Activated CD4-positive, alpha-beta T cell treated with anti-CD3 and anti-CD28 coated beads for 24 hours (primary cell): ENCODE results near the gene NPC2.
"Not testable (repeated sequence)": the region's sequence is repeated elsewhere in the genome, so short reads cannot be mapped to it uniquely, and the experiment has no call there.

Experiments used
- DNase-seq, 2 donors: peaks; one replicate each; pipeline ENCODE4 v3.0.0-alpha.2; 2020; ENCODE audit warnings: low read depth in 2 of 2

Gene NPC2

DNA sequence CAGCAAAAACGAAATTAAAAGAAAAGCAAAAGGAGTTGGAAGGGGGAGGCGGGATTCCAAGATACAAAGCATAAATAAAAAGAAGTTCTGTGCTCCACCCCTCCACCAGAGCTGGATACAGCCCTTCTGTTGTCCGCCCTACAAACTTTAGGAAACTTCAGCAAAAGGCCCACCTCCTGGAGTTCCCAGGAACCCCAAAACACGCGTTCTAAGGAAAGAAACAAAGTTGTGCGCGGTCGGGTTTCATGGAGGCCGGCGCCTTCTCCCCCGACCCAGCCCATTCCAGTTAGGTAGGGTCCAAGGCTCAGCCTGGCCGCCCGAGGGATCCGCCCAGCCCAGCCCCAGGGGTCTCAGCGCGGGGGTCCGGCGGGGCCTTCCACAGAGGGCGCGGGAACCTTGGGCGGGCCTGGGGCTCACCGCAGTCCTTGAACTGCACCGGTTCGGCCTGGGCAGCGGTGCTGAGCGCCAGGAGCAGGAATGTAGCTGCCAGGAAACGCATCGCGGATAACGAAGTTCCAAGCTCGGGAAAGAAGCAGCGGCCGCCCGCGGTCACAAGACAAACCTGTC lies at the start of gene NPC2:
NPC2 (minus strand) TSS at position 530 of the 567 bp plus-strand sequence; CDS start at position 499, 31 bp downstream.
- no peak for DNase-seq

DNA sequence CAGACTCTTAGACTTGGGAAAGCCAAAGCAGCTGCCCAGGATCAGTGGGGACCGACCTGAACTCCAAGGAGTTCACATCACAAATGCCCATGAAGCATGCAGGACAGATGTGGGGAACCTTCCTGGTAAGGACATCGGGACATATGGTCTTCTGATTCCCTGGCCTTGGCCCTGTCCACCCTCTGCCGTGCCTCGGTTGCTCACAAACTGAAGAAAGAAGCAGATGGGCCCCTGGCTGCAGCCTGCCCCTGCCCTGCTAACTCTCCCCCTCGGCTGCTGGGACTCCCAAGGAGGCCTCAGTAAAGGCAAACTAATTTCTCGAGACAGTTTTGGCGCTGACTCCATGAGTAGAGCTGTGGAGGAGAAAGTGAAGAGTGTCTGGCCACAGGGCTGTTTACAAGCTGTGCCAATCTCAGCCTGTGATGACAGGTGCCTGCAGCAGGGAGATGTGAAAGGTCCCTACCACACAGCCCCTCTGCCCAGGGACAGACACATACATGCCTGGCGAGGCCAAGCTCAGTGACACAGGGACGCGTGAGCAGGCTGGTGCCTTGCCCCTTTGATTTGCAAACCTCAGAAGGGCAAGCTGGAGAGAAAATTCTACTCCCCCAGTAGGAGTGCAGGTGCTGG lies 49.1 kb upstream of the NPC2 start:
- DNase-seq = no peak

DNA sequence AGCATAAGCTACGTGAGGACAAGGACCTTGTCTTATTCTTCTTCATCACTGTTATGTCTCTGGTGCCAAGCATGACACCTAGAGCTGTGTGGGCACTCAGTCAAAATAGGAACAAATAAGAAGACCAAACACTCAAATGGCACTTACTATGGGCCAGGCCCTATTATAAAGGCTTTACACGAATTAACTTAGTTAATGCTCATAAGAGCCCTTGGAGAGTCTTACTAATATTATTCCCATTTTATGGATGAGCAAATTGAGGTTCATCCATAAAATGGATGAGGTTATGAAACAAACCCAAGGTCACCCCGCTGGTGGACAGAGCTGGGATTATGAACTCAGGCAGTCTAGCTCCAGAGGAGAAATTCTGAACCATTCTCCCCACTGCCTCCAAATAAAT lies 48.1 kb upstream of the NPC2 start:
- no peak for DNase-seq

DNA sequence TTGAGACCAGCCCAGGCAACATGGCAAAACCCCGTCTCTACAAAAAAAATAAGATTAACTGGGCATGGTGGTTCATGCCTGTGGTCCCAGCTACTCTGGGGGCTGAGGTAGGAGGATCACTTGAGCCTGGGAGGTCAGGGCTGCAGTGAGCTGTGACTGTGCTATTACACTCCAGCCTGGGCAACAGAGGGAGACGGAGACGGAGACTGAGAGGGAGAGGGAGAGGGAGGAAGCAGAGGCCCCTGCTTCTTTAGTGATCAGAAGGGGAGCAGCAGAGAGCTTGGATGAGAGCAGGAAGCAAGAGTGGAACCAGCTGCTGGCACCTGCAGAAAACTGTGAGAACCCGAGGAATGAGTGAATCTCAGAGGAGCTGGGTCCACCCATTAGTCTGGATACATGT lies 46.4 kb upstream of the NPC2 start:
- no peak for DNase-seq

DNA sequence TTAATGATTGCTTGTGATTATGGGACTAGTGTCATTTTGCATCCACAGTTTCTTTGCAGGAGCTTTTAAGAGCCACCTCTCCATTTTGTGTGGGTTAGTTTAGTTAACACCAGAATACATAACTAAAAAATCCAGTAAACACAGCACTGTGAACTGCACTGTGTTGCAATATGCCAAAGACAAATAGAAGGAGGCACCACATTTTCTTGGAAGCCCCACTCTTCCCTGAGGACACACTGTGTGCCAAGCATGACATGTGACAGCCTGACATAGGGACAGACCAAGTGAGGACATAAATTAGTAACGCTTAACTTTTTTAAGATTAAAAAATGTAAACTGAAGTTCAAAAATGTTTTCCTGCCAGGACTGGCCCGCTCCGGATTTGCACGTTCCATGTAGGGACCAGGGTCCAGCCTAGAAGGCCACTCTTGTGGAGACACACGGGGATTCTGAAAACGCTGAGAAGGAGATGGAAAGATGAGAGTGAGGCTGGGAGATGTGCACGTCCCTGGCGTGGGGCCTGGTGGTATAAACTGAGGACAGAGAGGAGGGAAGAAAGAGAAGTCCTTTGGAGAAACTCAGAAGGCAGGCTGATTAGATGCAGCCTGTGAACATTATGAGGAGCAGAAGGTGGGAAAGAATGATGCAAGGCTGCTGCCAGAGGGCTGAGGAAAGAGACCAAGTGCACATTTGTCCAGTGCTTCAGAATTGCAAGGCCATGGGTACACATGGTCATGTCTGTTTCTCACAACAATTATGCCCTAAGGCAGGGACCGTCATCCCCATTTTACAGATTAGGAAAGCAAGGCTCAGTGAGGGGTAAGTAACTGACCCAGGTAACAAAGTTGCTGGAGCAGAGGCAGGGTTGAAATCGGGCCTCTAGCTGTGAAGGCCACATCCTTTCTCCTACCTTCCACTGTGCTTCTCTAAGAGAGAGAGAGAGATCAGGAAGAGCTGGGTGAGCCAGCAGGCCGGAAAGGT lies 45.6 kb upstream of the NPC2 start:
- no peak for DNase-seq

DNA sequence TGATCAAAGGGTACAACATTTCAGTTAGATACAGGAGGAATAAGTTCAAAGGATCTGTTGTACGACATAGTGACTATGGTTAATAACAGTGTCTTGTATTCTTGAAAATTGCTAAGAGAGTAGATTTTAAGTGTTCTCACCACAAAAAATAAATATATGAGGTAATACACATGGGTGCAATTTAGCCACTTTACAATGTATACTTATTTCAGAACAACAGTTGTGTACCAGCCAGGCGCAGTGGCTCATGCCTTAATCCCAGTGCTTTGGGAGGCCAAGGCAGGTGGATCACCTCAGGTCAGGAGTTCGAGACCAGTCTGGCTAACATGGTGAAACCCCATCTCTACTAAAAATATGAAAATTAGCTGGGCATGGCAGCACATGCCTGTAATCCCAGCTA lies 43.2 kb upstream of the NPC2 start:
- DNase-seq = not testable (repeated sequence)

DNA sequence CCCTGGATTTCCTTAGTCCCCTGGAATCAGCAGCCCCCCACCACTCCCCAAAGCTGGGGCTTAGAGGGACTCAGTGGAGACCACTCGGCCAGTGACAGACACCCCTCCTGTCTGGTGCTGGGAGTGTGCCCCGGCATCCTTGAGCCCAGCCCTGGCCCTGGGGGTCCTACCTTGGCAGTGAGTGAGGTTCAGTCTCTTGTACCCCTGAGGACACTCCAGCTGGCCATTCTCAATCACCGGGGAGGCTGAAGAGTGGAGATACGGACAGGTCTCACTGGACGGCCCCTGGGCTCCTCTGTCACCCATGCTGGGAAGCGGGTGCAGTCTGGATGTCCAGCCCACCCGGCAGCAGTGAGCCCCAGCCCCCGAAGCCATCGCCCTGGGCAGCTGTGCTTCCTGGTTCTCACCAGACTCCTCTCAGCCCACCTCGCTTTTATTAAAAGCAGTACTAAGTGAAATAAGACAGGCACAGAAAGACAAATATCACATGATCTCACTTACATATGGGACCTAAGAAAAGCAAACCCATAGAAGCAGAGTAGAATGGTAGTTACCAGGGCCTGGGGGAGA lies 42.7 kb upstream of the NPC2 start:
- no peak for DNase-seq

DNA sequence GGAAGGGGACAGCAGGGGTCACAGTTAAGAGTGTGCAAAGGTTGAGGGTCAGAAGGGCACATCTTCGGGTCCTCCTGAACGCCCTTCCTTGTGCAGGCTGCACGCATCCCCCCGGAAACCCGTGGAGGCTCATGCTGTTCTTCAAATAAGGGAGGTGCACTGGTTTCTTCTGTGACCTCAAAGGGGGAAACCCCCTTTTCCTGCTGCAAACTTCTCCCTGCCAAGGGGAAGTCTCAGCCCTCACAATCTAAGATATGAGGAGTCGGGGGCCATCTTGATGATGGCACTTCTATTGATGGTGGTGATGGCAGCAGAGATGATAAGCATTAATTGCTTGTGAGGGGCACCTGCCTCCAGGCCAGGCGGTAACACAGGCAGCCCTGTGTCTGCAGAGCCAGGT lies 40.5 kb upstream of the NPC2 start:
- no peak for DNase-seq

DNA sequence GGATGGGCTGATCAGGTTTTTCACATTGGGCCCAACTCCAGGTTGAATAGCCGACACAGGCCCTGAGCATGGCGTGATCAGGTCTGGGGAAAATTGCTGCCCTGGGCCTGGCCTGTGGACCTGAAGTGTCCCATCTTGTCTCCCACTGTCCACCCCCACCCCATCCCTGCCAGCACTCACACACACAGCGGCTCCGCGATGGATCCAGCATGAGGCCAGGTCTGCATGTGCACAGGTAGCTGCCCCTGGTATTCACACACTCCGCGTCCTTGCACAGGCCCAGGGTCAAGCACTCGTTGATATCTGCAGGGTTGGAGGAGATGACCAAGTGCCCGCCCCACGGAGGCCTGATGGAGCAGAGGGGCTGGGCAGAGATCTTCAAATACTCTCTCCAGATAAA lies 39.1 kb upstream of the NPC2 start:
- no peak for DNase-seq

DNA sequence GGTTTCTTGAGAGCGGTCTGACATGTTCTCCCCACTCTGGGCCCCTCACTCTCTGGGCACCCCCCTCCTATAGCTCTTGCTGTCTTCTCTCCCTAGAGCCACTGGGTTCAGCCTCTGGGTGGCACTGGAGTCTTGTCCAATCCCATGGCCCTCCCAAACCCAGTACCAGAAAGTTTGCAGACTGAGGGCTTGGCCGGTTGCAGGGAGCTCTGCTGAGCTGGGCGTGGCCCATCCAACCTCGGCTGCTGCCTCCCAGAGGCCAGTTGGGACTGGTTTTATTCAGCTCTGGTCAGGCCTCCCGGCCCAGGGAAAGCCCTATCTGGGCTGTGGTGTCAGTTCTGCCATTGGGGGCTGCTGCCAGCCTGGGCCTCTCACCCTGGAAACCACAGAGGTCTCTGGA lies 38.4 kb upstream of the NPC2 start:
- no peak for DNase-seq

DNA sequence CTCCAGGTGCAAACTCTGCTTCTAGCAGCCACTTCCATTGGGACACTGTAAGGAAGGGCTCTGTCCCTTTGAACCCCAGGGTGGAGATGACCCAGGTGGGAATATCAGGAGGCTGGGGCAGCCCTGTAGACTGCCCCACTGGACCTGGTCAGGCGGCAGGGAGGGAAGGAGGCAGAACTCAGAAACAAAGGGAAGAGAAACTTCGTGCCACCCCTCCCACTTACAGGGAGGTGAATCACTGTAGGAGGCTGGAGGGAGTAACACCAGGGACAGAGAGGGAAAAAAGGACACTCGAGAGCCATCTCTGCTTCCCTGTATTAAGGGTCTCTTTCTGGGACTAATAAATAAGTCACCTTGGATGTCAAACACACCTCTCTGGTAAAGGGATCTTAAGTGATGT lies 37.9 kb upstream of the NPC2 start:
- DNase-seq = no peak

DNA sequence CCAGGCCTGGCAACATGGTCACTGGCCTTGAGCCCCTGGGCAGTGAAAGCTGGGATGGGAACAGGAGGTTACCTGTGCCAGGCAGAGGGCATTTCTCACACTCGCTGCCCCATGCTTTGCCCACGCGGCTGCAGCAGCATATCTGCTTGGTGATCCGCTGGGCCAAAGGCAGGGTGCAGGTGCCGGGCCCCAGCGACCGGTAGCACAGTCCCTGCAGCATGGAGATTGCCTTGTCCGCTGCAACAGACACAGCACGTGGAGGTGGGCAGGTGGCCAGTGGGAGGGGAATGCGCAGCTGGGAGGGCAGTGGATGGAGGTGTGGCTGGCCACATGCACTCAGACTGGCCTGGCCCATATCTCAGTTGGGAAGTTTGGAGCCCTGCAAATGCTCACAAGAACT lies 35.8 kb upstream of the NPC2 start:
- DNase-seq = no peak

DNA sequence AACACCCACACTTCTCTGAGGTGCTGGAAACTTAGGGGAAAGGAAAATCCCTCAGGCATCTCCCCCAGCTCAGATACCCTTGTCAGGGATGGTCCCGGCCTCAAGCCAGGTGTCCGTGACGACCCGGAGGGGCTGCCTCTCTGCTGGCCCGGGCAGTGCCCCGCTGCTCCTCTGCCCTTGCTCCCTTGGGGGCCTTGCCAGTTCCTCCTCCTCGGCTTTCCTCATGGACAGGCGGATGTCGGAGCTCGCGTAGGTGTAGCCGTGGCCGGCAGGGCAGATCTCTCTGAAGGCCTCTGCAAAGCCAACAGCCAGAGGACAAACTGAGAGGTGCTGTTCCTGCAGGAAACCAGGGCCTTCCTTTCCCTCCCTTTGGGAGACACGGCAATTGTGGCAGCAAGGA lies 35.3 kb upstream of the NPC2 start:
- DNase-seq = no peak

DNA sequence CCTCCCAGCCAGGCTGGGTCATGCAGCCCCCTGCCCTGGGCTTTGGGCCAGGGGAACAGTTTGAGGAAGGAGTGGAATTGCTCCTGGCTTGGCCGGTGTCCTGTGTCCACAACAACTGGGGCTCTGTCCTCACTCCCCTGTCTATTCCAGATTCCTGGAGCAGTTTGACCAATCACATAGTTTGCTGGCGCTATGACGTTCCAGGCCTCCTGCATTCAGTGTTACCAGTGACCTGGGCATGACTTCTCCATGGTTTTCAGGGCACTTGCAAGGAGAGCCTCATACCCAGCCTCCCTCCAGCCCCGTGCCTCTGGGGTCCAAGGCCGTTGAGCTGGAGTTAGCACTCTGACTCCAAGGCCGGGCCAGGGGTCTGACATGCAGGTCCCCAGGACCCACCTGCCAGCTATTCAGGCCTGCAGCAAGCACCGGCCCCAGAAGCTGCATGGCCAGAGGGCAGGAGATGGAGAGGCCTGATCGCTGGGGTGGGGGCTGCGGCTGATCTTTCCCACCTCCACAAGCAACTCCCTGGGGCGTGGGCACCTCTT lies 34.7 kb upstream of the NPC2 start:
- no peak for DNase-seq

DNA sequence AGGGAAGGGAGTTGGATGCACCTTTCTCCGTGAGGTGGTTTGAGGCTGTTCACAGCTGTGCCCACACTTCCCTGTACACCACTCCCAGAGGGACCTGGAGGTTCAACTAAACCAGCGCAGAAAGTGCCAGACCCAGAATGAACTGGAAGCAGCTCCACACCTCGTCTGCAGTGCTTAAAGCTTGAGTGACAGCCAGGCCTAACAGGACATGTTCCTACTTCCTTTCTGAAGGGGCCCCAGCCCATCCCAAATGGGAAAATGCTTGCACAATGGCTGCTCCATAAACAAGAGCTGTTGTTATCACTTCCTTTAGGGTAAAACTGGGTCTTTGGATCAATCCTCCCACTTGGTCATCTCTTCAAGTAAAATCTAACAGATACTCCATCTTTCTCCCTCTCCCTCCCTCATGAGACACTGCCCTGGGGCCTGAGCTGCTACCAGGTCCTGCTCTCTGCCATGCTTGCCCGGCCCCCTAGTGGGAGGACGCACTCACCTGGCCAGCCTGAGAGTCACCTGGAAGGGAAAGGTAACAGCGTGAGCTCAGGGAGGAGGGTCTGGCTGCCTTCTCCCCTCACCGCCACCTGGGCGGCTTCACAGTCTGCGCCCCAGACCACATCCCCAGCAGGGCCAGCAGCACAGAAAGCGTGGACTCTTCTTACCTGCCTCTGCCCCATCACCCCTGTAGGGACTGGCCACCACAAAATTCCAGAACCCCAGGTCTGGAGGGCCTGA lies 33.9 kb upstream of the NPC2 start:
- DNase-seq = no peak

DNA sequence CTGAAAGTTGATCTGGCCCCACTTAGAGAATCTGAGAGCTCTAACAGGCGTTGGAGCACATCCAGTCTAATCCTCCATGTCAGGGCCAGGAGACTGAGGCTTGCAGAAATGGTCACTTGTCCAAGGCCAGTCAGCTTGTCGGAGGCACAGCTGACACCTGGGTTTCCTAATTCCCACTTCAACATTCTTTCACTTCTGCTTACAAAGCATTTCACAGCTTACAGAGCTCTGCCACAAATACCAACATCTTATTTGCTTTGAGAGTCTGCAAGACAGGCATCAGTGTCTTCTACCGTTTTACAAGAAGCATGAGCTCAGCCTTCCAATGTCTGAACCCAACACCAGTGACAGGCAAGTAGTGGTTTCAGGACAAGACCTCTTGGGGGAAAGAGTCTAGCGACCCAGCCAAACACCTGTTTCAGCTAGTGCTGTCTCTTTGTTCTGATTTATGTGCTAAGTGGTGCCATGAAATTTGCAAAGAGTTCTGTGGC lies 32.3 kb upstream of the NPC2 start:
- DNase-seq = no peak

DNA sequence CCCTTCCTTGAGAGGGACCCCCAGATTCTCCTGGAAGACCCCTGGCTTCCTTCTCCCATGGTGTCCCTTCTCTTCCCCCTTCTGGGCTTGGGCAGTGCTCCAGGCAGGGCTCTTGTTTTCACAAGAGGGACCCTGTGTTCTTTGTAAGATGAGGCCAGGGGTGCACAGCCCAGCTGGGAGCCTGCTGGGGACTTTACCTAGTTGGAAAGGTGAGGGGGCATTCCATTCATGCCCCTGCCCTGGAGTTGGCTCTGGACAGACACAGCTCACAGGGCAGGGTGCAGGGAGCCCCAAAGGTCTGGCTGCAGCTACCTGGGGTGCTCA lies 31.7 kb upstream of the NPC2 start:
- DNase-seq = no peak

DNA sequence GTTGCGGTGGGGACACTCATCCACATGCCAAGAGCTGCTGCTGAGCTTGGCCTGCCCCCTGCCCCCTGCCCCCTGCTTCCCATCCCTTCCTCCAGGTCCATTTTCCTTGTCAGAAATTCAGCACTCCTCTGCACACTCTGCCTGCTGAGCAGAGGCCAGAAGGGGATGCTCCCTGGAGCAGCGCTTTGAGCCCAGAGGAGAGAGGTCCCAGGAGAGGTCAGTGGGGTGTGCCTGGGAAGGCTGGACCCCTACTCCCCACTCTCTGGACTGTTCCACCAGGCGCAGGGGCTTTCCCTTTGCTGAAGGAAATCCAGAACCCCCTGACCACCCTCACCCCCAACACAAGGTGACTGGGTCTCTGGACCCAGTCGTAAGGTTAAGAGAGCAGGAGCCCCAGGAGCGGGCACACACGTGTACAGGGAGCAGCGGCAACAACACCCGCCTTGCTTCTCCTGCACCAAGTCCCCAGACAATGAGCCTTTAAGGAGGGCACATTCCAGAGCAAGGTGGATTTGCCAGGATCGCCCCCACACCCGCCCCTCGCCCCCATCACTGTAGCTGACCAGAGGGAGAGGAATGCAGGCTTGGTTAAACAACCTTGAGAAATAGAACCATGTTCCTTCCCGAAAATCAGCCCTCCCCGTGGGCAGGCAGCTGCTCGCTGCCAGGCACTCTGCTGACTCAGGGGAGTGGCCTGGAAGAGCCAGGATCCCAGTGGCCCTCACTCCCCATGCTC lies 31.1 kb upstream of the NPC2 start:
- DNase-seq = no peak

DNA sequence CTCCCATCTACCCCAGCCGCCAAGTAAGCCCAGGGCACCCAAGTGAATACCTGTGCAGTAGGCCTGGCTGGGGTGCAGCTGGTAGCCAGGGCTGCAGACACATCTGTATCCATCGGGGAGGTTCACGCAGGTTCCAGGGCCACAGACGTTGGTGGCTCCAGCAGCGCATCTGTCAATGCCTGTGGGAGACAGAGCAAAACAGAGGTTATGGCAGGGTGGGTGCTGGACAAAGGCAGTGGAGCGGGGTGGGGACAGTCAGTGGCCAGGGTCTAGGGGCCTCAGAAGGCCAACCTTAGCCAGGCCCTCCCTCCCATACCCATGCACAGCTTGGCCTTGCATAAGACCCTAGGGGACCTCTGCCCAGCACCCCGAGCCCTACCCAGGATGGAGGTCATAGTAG lies 29.6 kb upstream of the NPC2 start:
- no peak for DNase-seq

DNA sequence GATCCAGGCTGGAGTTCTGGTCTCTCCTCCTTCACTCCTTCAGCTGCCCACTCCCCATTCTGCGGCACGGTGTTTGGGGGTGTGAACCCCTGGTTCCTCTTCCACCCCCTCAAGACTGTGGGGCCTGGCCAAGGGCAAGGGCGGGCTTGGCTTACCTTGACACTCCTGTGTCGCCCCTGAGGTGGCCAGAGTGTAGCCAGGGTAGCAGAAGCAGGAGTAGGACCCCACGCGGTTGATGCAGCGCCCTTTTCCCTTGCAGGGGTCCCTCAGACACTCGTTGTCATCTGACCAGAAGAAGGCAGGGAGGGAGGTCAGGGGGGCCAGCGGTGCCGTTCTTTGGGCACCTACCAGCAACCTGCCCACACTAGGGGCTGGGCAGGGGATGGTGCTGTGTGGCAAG lies 28.7 kb upstream of the NPC2 start:
- no peak for DNase-seq
